ENCODE results near the gene KLF7. TPM values are rescaled to one million over a fixed set of nuclear protein-coding genes. Genes with fewer than 3 reads are reported as not detected.

Gene KLF7
- total RNA-seq, 1 donor from 2014 or later: 36.7 TPM

- Mint-ChIP-seq H3K9me3 (ENCODE audit: unreplicated experiment) (no peaks in the 10 kb centered on the region), H3K4me1 (ENCODE audit: unreplicated experiment) (no peaks in the 10 kb centered on the region), H3K27ac (ENCODE audit: unreplicated experiment) (no peak overlapping the region), H3K4me3 (ENCODE audit: unreplicated experiment) (no peak overlapping the region), H3K27me3 (ENCODE audit: unreplicated experiment) (no peaks in the 10 kb centered on the region), H3K36me3 (ENCODE audit: unreplicated experiment) (peaks cover 29% of the 10 kb centered on the region)
- no peak for DNase-seq (ENCODE audit: extremely low spot score, unreplicated experiment)
- TF ChIP-seq, protein P1, sequence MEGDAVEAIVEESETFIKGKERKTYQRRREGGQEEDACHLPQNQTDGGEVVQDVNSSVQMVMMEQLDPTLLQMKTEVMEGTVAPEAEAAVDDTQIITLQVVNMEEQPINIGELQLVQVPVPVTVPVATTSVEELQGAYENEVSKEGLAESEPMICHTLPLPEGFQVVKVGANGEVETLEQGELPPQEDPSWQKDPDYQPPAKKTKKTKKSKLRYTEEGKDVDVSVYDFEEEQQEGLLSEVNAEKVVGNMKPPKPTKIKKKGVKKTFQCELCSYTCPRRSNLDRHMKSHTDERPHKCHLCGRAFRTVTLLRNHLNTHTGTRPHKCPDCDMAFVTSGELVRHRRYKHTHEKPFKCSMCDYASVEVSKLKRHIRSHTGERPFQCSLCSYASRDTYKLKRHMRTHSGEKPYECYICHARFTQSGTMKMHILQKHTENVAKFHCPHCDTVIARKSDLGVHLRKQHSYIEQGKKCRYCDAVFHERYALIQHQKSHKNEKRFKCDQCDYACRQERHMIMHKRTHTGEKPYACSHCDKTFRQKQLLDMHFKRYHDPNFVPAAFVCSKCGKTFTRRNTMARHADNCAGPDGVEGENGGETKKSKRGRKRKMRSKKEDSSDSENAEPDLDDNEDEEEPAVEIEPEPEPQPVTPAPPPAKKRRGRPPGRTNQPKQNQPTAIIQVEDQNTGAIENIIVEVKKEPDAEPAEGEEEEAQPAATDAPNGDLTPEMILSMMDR (IDR thresholded peaks at IDR 0.05): no peak
Observed at GRCh38 chr2:207110310-207110709, 55.4 kb downstream of the KLF7 start.

GRCh38 chr2:207109768-207110167 is 56.0 kb downstream of the KLF7 start:
- TF ChIP-seq, protein P1 (IDR thresholded peaks at IDR 0.05): no peak
- Mint-ChIP-seq H3K4me1 (ENCODE audit: unreplicated experiment) (no peaks in the 10 kb centered on the region), H3K36me3 (ENCODE audit: unreplicated experiment) (peaks cover 29% of the 10 kb centered on the region), H3K9me3 (ENCODE audit: unreplicated experiment) (no peaks in the 10 kb centered on the region), H3K27me3 (ENCODE audit: unreplicated experiment) (no peaks in the 10 kb centered on the region), H3K27ac (ENCODE audit: unreplicated experiment) (no peak overlapping the region), H3K4me3 (ENCODE audit: unreplicated experiment) (no peak overlapping the region)
- DNase-seq (ENCODE audit: extremely low spot score, unreplicated experiment): no peak

DNA sequence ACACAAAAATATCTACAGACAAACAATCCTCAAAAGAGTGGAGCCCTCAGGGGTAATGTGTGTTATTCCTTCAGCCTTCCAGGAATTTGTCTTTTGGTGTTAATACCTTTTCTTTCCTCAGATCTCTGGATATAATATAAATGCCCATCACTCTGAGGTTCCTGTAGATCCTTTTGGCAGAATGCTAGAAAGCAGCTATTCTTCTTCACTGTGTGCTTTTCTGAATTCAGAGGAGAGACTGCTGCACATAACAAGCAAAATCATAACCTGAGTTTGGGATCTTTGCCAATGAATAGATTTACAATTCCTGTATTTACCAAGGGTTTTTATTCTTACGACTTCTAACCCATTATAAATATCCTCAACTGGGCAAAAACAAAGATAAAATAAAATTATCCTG is 57.3 kb downstream of the KLF7 start:
- no peak overlapping the region for H3K4me3 Mint-ChIP-seq (ENCODE audit: unreplicated experiment)
- H3K36me3 Mint-ChIP-seq (ENCODE audit: unreplicated experiment): peaks cover 23% of the 10 kb centered on the region
- TF ChIP-seq, protein P1 (IDR thresholded peaks at IDR 0.05): no peak
- no peaks in the 10 kb centered on the region for H3K27me3 Mint-ChIP-seq (ENCODE audit: unreplicated experiment)
- DNase-seq (ENCODE audit: extremely low spot score, unreplicated experiment): no peak
- no peaks in the 10 kb centered on the region for H3K9me3 Mint-ChIP-seq (ENCODE audit: unreplicated experiment)
- H3K4me1 Mint-ChIP-seq (ENCODE audit: unreplicated experiment): no peaks in the 10 kb centered on the region
- H3K27ac Mint-ChIP-seq (ENCODE audit: unreplicated experiment): no peak overlapping the region

DNA sequence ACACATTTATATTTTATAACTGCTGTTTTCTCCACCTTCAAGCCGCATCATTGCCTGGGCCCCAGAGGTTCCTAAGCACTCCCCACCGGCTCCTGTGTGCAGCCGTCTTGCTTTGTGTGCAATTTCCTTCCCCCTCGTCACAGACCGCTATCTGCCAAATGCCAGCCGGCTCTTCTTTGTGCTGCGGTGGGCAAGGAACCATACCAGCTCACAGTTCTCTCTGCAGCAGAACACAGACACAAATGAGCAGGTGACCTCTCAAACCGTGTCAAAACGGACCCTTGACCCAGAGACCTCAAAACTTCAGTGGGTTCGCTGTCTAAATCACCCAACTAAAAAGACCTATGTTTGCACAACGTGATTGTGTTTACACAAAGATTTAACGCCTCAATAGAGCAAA is 58.2 kb downstream of the KLF7 start:
- DNase-seq (ENCODE audit: extremely low spot score, unreplicated experiment): no peak
- H3K4me1 Mint-ChIP-seq (ENCODE audit: unreplicated experiment): no peaks in the 10 kb centered on the region
- H3K9me3 Mint-ChIP-seq (ENCODE audit: unreplicated experiment): no peaks in the 10 kb centered on the region
- H3K27me3 Mint-ChIP-seq (ENCODE audit: unreplicated experiment): no peaks in the 10 kb centered on the region
- no peak overlapping the region for H3K27ac Mint-ChIP-seq (ENCODE audit: unreplicated experiment)
- TF ChIP-seq, protein P1 (IDR thresholded peaks at IDR 0.05): no peak
- H3K4me3 Mint-ChIP-seq (ENCODE audit: unreplicated experiment): no peak overlapping the region
- H3K36me3 Mint-ChIP-seq (ENCODE audit: unreplicated experiment): peaks cover 23% of the 10 kb centered on the region

GRCh38 chr2:207107131-207107530 is 58.6 kb downstream of the KLF7 start:
- Mint-ChIP-seq H3K36me3 (ENCODE audit: unreplicated experiment) (peaks cover 24% of the 10 kb centered on the region), H3K27me3 (ENCODE audit: unreplicated experiment) (no peaks in the 10 kb centered on the region), H3K9me3 (ENCODE audit: unreplicated experiment) (no peaks in the 10 kb centered on the region), H3K27ac (ENCODE audit: unreplicated experiment) (no peak overlapping the region), H3K4me3 (ENCODE audit: unreplicated experiment) (no peak overlapping the region), H3K4me1 (ENCODE audit: unreplicated experiment) (no peaks in the 10 kb centered on the region)
- TF ChIP-seq, protein P1 (IDR thresholded peaks at IDR 0.05): no peak
- no peak for DNase-seq (ENCODE audit: extremely low spot score, unreplicated experiment)
